Epidermal melanocyte (primary cell): ENCODE data around the gene CROT.

Source experiments
- DNase-seq: peaks from one replicate; pipeline ENCODE4 v3.0.0; 2011; ENCODE audit warnings: low spot score; ENCODE audit not compliant: insufficient read length

Gene CROT

GRCh38 chr7:87341441-87341840 lies 4.0 kb upstream of the CROT start:
- no peak for DNase-seq

GRCh38 chr7:87342231-87342630 lies 3.2 kb upstream of the CROT start:
- DNase-seq, result no peak

GRCh38 chr7:87344446-87344845 lies 1.0 kb upstream of the CROT start:
- no peak for DNase-seq

GRCh38 chr7:87345962-87346371 lies 503 bp downstream of the CROT start:
- DNase-seq, result no peak

GRCh38 chr7:87347207-87347606 lies 1.7 kb downstream of the CROT start:
- no peak for DNase-seq

GRCh38 chr7:87347664-87348063 lies 2.2 kb downstream of the CROT start:
- no peak for DNase-seq

- DNase-seq, result no peak
Observed at GRCh38 chr7:87354749-87355148, 9.3 kb downstream of the CROT start.

- DNase-seq, result no peak
Observed at GRCh38 chr7:87356448-87356847, 11.0 kb downstream of the CROT start.

- no peak for DNase-seq
Observed at GRCh38 chr7:87359366-87359765, 13.9 kb downstream of the CROT start.

GRCh38 chr7:87361320-87361719 lies 15.9 kb downstream of the CROT start:
- no peak for DNase-seq

GRCh38 chr7:87363342-87363741 lies 17.9 kb downstream of the CROT start:
- no peak for DNase-seq

GRCh38 chr7:87364246-87364645 lies 18.8 kb downstream of the CROT start:
- DNase-seq, result no peak

- no peak for DNase-seq
Observed at GRCh38 chr7:87369216-87369615, 23.8 kb downstream of the CROT start.

- DNase-seq, result no peak
Observed at GRCh38 chr7:87370660-87371180, 25.3 kb downstream of the CROT start.

GRCh38 chr7:87375662-87376435 lies 30.4 kb downstream of the CROT start:
- no peak for DNase-seq

GRCh38 chr7:87380905-87381304 lies 35.4 kb downstream of the CROT start:
- DNase-seq, result no peak

GRCh38 chr7:87391020-87391701 lies 45.7 kb downstream of the CROT start:
- no peak for DNase-seq

- DNase-seq, result no peak
Observed at GRCh38 chr7:87395442-87396020, 50.1 kb downstream of the CROT start.

GRCh38 chr7:87398446-87398845 lies 53.0 kb downstream of the CROT start:
- no peak for DNase-seq

- DNase-seq, result no peak
Observed at GRCh38 chr7:87404674-87405073, 59.2 kb downstream of the CROT start.

GRCh38 chr7:87411186-87411585 lies 65.7 kb downstream of the CROT start:
- DNase-seq, result no peak

GRCh38 chr7:87413029-87413428 lies 67.6 kb downstream of the CROT start:
- no peak for DNase-seq
